GM12878 (cell line): ENCODE data around the gene B3GAT1. TPM values are rescaled to one million over a fixed set of nuclear protein-coding genes. Genes with fewer than 3 reads are reported as not detected.

Experiments
- ATAC-seq: fragments of 200-7000 bp; cut with Tn5 transposase; 3 replicates; pipeline ENCODE4 v1.9.1; 2020; ENCODE audit warnings: mild to moderate bottlenecking, moderate library complexity
- BruUV-seq: library from RNA; stranded (reverse); fragments of 400-500 nt; replicated peaks from 2 replicates; lab custom pipeline; 2021; lab: Mats Ljungman, UMichigan
- CTCF ChIA-PET: fragments of 300-600 bp; sonication (Branson Sonifier 250); formaldehyde crosslinking; extraction: SDS; loops from one replicate; lab custom pipeline; 2021; ENCODE audit warnings: inconsistent platforms; lab: Yijun Ruan, JAX
- POLR2A ChIA-PET: fragments of 350-600 bp; formaldehyde crosslinking; extraction: SDS; loops from one replicate; lab custom pipeline; 2021; ENCODE audit warnings: inconsistent platforms; lab: Charles Lee
- RAD21 ChIA-PET: fragments of 300-600 bp; sonication (Branson Sonifier 250); formaldehyde crosslinking; loops from one replicate; lab custom pipeline; 2023; ENCODE audit warnings: antibody characterized with exemption; ENCODE audit not compliant: unreplicated experiment; lab: Charles Lee
- SMC1A ChIA-PET: fragments of 300-600 bp; sonication (Branson Sonifier 250); formaldehyde crosslinking; loops from one replicate; lab custom pipeline; 2023; ENCODE audit not compliant: unreplicated experiment, uncharacterized antibody; lab: Charles Lee
- DNase-seq: peaks from one replicate; pipeline ENCODE4 v3.0.0-alpha.2; 2011; ENCODE audit warnings: low read depth, low spot score
- FAIRE-seq: peaks from 3 replicates; lab custom pipeline; 2011; peaks lifted over from hg19 to GRCh38; lab: Jason Lieb, UNC
- H2AFZ ChIP-seq: 2 replicates; pipeline ENCODE4 v1.6.0; 2011; ENCODE audit warnings: low read depth, low read length, control low read depth; ENCODE audit not compliant: control insufficient read depth
- H3K27ac ChIP-seq: 2 replicates; pipeline ENCODE4 v1.5.1; 2011; ENCODE audit warnings: control low read depth; ENCODE audit not compliant: control insufficient read depth, insufficient read depth
- H3K27me3 ChIP-seq, 2 experiments: replicated peaks in 1 of 2; 2 replicates each; pipeline versions ENCODE4 v1.6.0 to v1.6.1; 2011; ENCODE audit warnings: low read length in 1 of 2; ENCODE audit not compliant: control insufficient read depth in 2 of 2, insufficient read depth in 2 of 2
- H3K36me3 ChIP-seq, 2 experiments: 2 replicates each; pipeline ENCODE4 v1.5.1; 2011; ENCODE audit warnings: low read length in 1 of 2; ENCODE audit not compliant: control insufficient read depth in 2 of 2, insufficient read depth in 2 of 2
- H3K4me1 ChIP-seq: 2 replicates; pipeline ENCODE4 v1.6.1; 2011; ENCODE audit warnings: mild to moderate bottlenecking, low read length, moderate library complexity, mixed read lengths; ENCODE audit not compliant: control insufficient read depth, insufficient read depth
- H3K4me2 ChIP-seq: 2 replicates; pipeline ENCODE4 v1.6.0; 2011; ENCODE audit warnings: control low read depth; ENCODE audit not compliant: control insufficient read depth, insufficient read depth
- H3K4me3 ChIP-seq: fragments of 200-600 bp; sonication (generic); 2 replicates; pipeline ENCODE4 v1.5.1; 2016
- H3K79me2 ChIP-seq: 2 replicates; pipeline ENCODE4 v1.6.0; 2011; ENCODE audit warnings: low read length; ENCODE audit not compliant: control insufficient read depth, insufficient read depth
- H3K9ac ChIP-seq: 2 replicates; pipeline ENCODE4 v1.8.0; 2011; ENCODE audit warnings: low read length, control low read depth, mixed read lengths; ENCODE audit not compliant: control insufficient read depth, insufficient read depth
- H3K9me3 ChIP-seq: replicated peaks from 3 replicates; pipeline ENCODE4 v1.5.1; 2011; ENCODE audit warnings: mild to moderate bottlenecking, low read length; ENCODE audit not compliant: control insufficient read depth, insufficient read depth
- H4K20me1 ChIP-seq: 2 replicates; pipeline ENCODE4 v1.6.0; 2011; ENCODE audit not compliant: control insufficient read depth, insufficient read depth
- BMI1 ChIP-seq: fragments of 450-650 bp; IDR thresholded peaks from 2 replicates; pipeline ENCODE4 v1.6.1; 2016; ENCODE audit warnings: mild to moderate bottlenecking, moderate library complexity, borderline replicate concordance
- BRCA1 ChIP-seq: IDR thresholded peaks from 2 replicates; pipeline ENCODE4 v1.6.1; 2011; ENCODE audit warnings: low read depth, low read length, improper control_type of control experiment
- CBX5 ChIP-seq: sonication (generic); IDR thresholded peaks from 2 replicates; pipeline ENCODE4 v1.6.1; 2016; ENCODE audit warnings: low read depth, moderate library complexity, mild to moderate bottlenecking, inconsistent platforms
- CHD1 ChIP-seq: IDR thresholded peaks from 2 replicates; pipeline ENCODE4 v1.6.1; 2012; ENCODE audit warnings: low read depth, low read length, improper control_type of control experiment
- ELK1 ChIP-seq: IDR thresholded peaks from 2 replicates; pipeline ENCODE4 v1.6.1; 2012; ENCODE audit warnings: low read depth, low read length, improper control_type of control experiment
- FOXK2 ChIP-seq: fragments of 450-650 bp; IDR thresholded peaks from 2 replicates; pipeline ENCODE4 v1.6.1; 2017; ENCODE audit warnings: mild to moderate bottlenecking, moderate library complexity
- MEF2A ChIP-seq: IDR thresholded peaks from 2 replicates; pipeline ENCODE4 v1.6.1; 2011; ENCODE audit warnings: low read depth, mild to moderate bottlenecking, low read length, moderate library complexity; ENCODE audit not compliant: insufficient read depth
- NR2C1 ChIP-seq: fragments of 450-650 bp; IDR thresholded peaks from 2 replicates; pipeline ENCODE4 v1.6.1; 2017; ENCODE audit warnings: antibody characterized with exemption, mild to moderate bottlenecking, moderate library complexity
- NR2F1 ChIP-seq: fragments of 450-650 bp; conservative IDR thresholded peaks from 2 replicates; pipeline ENCODE4 v1.6.1; 2017; ENCODE audit warnings: mild to moderate bottlenecking
- PAX5 ChIP-seq: IDR thresholded peaks from 2 replicates; pipeline ENCODE4 v1.6.1; 2011; ENCODE audit warnings: low read depth, low read length, borderline replicate concordance
- RBBP5 ChIP-seq: fragments of 200-600 bp; sonication (generic); conservative IDR thresholded peaks from 2 replicates; pipeline ENCODE4 v1.6.1; 2016
- RELA ChIP-seq: fragments of 450-650 bp; IDR thresholded peaks from 2 replicates; pipeline ENCODE4 v1.8.0; 2014; ENCODE audit warnings: borderline replicate concordance; ENCODE audit not compliant: partially characterized antibody
- SREBF2 ChIP-seq: IDR thresholded peaks from 2 replicates; pipeline ENCODE4 v1.6.1; 2012; ENCODE audit warnings: mild to moderate bottlenecking, low read length
- SRF ChIP-seq, 2 experiments: IDR thresholded peaks; 2 replicates each; pipeline ENCODE4 v1.6.1; 2011; ENCODE audit warnings: low read depth in 2 of 2, low read length in 2 of 2, mild to moderate bottlenecking in 1 of 2, moderate library complexity in 1 of 2
- TBL1XR1 ChIP-seq: IDR thresholded peaks from 2 replicates; pipeline ENCODE4 v1.6.1; 2012; ENCODE audit warnings: low read depth, low read length, improper control_type of control experiment
- YY1 ChIP-seq: IDR thresholded peaks from 2 replicates; pipeline ENCODE4 v1.6.1; 2011; ENCODE audit warnings: low read depth, mild to moderate bottlenecking, low read length
- WGBS: methylation state at CpG from one replicate; pipeline ENCODE4 v1.1.6; 2016; ENCODE audit warnings: low lambda C conversion rate; ENCODE audit not compliant: insufficient replicate concordance, insufficient coverage; ENCODE audit errors: missing lambda C conversion rate; 5-methylcytosine and 5-hydroxymethylcytosine counted together
- in situ Hi-C: fragments of 300-500 bp; cut with MboI; formaldehyde crosslinking; loops from 9 replicates; pipeline ENCODE4 v1.14.3; 2018; ENCODE audit warnings: mixed read lengths
- intact Hi-C: fragments of 100-400 bp; cut with micrococcal nuclease; formaldehyde crosslinking; loops from one replicate; pipeline ENCODE4 v1.14.2; 2022; ENCODE audit not compliant: unreplicated experiment
- polyA plus RNA-seq, 11 experiments: library from polyadenylated mRNA; depleted of rRNA in 4 of 11; unstranded in 6 of 11; stranded (reverse) in 5 of 11; fragments of >200 nt; fragmentation: Nextera tagmentation in 4 of 11; fragmentation: Illumina TruSeq in 1 of 11; extraction: Ambion mirVana in 4 of 11; extraction: Trizol in 1 of 11; gene quantifications; 1 replicate in 1 of 11; 2 replicates in 10 of 11; pipeline versions ENCODE4 v1.2.1 to v1.2.3, GENCODE V29; 2011 to 2016; ENCODE audit warnings: inconsistent platforms in 2 of 11, missing spikeins in 2 of 11, low read depth in 1 of 11
- total RNA-seq, 4 experiments: library from RNA; depleted of rRNA in 3 of 4; stranded (reverse); fragments of >200 nt in 3 of 4; fragmentation: Illumina TruSeq in 1 of 4; extraction: Trizol in 1 of 4; gene quantifications; 2 replicates each; pipeline versions ENCODE4 v1.2.1 to v1.2.3, GENCODE V29; 2013 to 2021
- TF ChIP-seq, protein P1 (sequence below): IDR thresholded peaks from 2 replicates; pipeline ENCODE4 v1.6.1; 2011; ENCODE audit warnings: borderline replicate concordance, low read depth, mild to moderate bottlenecking, moderate library complexity, mixed read lengths, low read length; ENCODE audit not compliant: insufficient read depth; ENCODE audit errors: extremely low read length
- TF ChIP-seq, protein P2 (sequence below): fragments of 450-650 bp; formaldehyde crosslinking; IDR thresholded peaks from 2 replicates; pipeline ENCODE4 v1.5.0; 2022; ENCODE audit warnings: mild to moderate bottlenecking, missing genetic modification characterization

The B3GAT1 gene
- total and polyA plus RNA-seq, 10 of the 15 experiments (the other 5 are each of a cell fraction or from before 2014, with no cell fraction given) = 0.05 TPM; not detected in 9

- no peak for TF ChIP-seq CBX5
- no peak for TF ChIP-seq MEF2A
- TF ChIP-seq, protein P1, sequence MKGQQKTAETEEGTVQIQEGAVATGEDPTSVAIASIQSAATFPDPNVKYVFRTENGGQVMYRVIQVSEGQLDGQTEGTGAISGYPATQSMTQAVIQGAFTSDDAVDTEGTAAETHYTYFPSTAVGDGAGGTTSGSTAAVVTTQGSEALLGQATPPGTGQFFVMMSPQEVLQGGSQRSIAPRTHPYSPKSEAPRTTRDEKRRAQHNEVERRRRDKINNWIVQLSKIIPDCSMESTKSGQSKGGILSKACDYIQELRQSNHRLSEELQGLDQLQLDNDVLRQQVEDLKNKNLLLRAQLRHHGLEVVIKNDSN = no peak
- TF ChIP-seq, all 136 proteins: peak for 0
Observed at GRCh38 chr11:134393638-134394037, 18.4 kb downstream of the B3GAT1 start (continued).

DNA sequence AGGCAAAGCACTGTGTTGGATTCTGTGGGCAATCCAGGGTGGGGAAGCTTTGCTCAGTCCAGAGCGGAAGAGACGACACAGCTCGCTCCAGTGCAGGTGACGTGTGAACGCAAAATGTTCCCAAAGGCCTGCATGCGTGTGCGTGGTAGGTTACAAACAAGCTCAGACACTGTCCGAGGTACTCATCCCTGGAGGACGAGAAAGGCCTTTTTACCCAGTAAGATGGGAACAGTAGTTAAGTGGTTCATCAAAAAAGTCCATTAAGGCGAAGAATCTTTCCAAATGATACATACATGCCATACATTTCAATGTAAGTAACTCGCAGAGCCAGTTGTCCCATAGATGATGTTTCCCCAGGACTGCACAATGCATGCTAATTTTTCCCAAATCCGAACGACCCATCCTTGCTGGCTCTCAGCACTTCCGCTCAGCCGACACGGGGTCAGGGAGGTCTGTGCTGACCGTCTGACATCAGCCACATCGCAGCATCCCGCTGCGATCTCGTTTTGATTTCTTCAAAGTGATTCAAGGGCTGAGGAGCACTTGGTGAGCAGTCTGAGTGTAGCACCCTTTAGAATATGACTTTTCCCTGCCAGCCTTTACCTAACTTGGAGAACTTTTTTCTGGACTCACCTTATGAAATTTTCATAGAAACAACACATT is 19.0 kb downstream of the B3GAT1 start:
- no TSS peak for BruUV-seq
- RAD21 ChIA-PET = no interaction called here
- H3K9ac ChIP-seq = no peak overlapping the region
- H4K20me1 ChIP-seq = no peaks in the 10 kb centered on the region
- CTCF ChIA-PET = no interaction called here
- no peaks in the 10 kb centered on the region for H3K79me2 ChIP-seq
- SMC1A ChIA-PET = no interaction called here
- H3K4me2 ChIP-seq = no peak overlapping the region
- H3K27ac ChIP-seq = no peak overlapping the region
- WGBS = 56% methylated on average over 21 of the region's 21 CpGs
- ATAC-seq (no peak), FAIRE-seq (no peak), DNase-seq (no peak)
- no peaks in the 10 kb centered on the region for H3K4me1 ChIP-seq
- POLR2A ChIA-PET = no interaction called here
- no peak overlapping the region for H3K4me3 ChIP-seq
- no peak overlapping the region for H2AFZ ChIP-seq
- H3K36me3 ChIP-seq = no peaks in the 10 kb centered on the region
- intact Hi-C loops = no loop called here
- H3K27me3 ChIP-seq = no peaks in the 10 kb centered on the region; a peak in 1 of 4 replicates
- H3K9me3 ChIP-seq = no peaks in the 10 kb centered on the region
- in situ Hi-C loops = no loop called here
- TF ChIP-seq SREBF2 = no peak
- TF ChIP-seq YY1 = no peak
- TF ChIP-seq, protein P2, sequence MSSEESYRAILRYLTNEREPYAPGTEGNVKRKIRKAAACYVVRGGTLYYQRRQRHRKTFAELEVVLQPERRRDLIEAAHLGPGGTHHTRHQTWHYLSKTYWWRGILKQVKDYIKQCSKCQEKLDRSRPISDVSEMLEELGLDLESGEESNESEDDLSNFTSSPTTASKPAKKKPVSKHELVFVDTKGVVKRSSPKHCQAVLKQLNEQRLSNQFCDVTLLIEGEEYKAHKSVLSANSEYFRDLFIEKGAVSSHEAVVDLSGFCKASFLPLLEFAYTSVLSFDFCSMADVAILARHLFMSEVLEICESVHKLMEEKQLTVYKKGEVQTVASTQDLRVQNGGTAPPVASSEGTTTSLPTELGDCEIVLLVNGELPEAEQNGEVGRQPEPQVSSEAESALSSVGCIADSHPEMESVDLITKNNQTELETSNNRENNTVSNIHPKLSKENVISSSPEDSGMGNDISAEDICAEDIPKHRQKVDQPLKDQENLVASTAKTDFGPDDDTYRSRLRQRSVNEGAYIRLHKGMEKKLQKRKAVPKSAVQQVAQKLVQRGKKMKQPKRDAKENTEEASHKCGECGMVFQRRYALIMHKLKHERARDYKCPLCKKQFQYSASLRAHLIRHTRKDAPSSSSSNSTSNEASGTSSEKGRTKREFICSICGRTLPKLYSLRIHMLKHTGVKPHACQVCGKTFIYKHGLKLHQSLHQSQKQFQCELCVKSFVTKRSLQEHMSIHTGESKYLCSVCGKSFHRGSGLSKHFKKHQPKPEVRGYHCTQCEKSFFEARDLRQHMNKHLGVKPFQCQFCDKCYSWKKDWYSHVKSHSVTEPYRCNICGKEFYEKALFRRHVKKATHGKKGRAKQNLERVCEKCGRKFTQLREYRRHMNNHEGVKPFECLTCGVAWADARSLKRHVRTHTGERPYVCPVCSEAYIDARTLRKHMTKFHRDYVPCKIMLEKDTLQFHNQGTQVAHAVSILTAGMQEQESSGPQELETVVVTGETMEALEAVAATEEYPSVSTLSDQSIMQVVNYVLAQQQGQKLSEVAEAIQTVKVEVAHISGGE = no peak
- TF ChIP-seq ELK1 = no peak
- no peak for TF ChIP-seq TBL1XR1
- TF ChIP-seq BRCA1 = no peak
- TF ChIP-seq CHD1 = no peak
- no peak for TF ChIP-seq SRF (IDR thresholded peaks at IDR 0.05; ENCODE audit: low read depth in 2 of 2, low read length in 2 of 2)
- no peak for TF ChIP-seq NR2F1
- no peak for TF ChIP-seq RELA
- no peak for TF ChIP-seq PAX5
- no peak for TF ChIP-seq NR2C1
- no peak for TF ChIP-seq BMI1
- no peak for TF ChIP-seq RBBP5
- TF ChIP-seq FOXK2 = no peak
